ENCODE measurements around the gene POLR2I.
"Not testable (repeated sequence)": the region's sequence is repeated elsewhere in the genome, so short reads cannot be mapped to it uniquely, and the experiment has no call there.

Gene POLR2I

DNA sequence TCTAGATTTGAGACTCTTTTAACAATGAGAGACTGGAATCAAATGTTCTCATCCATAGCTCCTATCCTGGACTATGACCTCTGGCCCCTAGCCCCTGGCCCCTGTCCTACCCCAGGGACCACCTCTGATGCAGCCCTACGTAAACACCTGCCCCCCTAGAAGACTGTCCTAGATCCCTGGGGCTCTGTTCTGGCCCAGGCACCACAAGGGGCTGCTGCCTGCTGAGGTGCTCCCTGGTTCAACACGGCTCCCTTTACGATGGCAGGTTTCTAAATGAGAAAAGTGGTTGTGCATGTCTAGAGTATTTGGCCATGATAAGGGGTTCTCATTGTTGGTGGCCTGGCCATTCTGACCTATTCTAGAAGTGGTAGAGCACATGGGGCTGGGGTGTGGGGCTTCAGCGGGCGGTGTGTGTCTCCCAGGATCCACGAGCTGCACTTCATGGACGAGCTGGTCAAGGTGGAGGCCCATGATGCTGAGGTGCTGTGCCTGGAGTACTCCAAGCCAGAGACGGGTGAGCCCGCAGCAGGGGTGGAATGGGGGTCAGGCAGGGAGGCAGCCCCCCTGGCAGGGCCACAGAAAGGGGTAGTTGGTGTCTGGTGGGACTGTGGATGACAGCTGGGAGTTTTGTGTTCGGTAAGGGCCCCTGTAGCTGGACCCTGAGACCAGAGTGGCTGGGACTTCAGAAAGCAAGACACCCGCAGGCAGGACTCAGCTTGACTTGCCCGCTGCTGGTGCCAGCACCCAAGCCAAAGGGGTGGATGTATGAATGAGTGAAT, 30.3 kb downstream of the POLR2I start:
- no peak overlapping the region for H3K27ac Mint-ChIP-seq (ENCODE audit: low read depth)
- DNase-seq (ENCODE audit: low spot score in 2 of 2): no peak
- no peaks in the 10 kb centered on the region for H3K4me1 Mint-ChIP-seq
- H3K27me3 Mint-ChIP-seq: no peaks in the 10 kb centered on the region
- no peak overlapping the region for H3K4me3 Mint-ChIP-seq
- ATAC-seq (replicated peaks; ENCODE audit: extremely low read depth, poor library complexity, severe bottlenecking): no peak
- peaks cover 6% of the 10 kb centered on the region for H3K36me3 Mint-ChIP-seq (ENCODE audit: insufficient read depth)
- H3K9me3 Mint-ChIP-seq: no peaks in the 10 kb centered on the region

GRCh38 chr19:36082916-36083315, 31.8 kb downstream of the POLR2I start:
- ATAC-seq (replicated peaks; ENCODE audit: extremely low read depth, poor library complexity, severe bottlenecking) (no peak), DNase-seq (ENCODE audit: low spot score in 2 of 2) (no peak)
- no peak overlapping the region for H3K27ac Mint-ChIP-seq (ENCODE audit: low read depth)
- H3K4me1 Mint-ChIP-seq: no peaks in the 10 kb centered on the region
- no peak overlapping the region for H3K4me3 Mint-ChIP-seq
- no peaks in the 10 kb centered on the region for H3K9me3 Mint-ChIP-seq
- H3K27me3 Mint-ChIP-seq: no peaks in the 10 kb centered on the region
- peaks cover 6% of the 10 kb centered on the region for H3K36me3 Mint-ChIP-seq (ENCODE audit: insufficient read depth)

DNA sequence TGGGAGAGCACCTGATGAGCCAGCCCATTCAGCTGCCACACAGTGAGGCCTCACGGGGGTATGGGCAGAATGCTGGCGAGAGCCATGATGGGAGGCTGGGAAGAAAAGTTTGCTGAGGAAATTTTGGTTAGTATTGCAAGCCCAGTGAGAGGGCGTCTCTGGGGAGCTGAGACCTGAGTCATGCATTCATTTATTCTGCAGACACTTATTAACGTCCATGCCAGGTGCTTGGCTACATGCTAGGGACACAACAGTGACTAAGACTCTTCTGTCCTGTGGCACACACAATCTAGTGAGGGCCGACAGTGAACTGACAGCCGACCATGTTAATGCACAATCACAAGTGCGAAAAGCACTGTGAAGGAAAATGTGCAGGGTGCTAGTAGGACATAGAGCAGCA, 32.8 kb downstream of the POLR2I start:
- Mint-ChIP-seq H3K4me3 (no peak overlapping the region), H3K9me3 (no peaks in the 10 kb centered on the region), H3K4me1 (no peaks in the 10 kb centered on the region), H3K36me3 (ENCODE audit: insufficient read depth) (peaks cover 6% of the 10 kb centered on the region), H3K27ac (ENCODE audit: low read depth) (peak overlapping the region; percentile 19), H3K27me3 (no peaks in the 10 kb centered on the region)
- ATAC-seq (replicated peaks; ENCODE audit: extremely low read depth, poor library complexity, severe bottlenecking): no peak
- DNase-seq (ENCODE audit: low spot score in 2 of 2): no peak

DNA sequence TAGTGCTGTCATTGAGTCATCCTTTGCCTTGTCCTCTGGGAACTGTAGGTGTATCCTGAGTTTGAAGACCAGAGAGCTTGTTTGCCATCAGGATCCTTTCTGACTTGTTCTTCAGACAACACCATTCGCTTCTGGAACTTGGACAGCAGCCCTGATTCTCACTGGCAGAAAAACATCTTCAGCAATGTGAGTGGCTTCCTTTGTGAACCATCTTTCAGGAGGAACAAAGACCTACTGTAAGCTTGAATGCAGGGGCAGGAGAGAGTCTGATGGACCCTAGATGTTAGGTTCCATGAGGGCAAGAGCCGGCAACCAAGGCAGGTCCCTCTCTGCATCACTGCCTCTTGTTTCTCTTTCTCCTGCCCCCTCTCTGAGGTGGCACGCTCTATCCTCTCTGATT, 33.3 kb downstream of the POLR2I start:
- Mint-ChIP-seq H3K4me1 (no peaks in the 10 kb centered on the region), H3K36me3 (ENCODE audit: insufficient read depth) (peaks cover 6% of the 10 kb centered on the region), H3K9me3 (no peaks in the 10 kb centered on the region), H3K27ac (ENCODE audit: low read depth) (peak overlapping the region; percentile 19), H3K4me3 (no peak overlapping the region), H3K27me3 (no peaks in the 10 kb centered on the region)
- no peak for ATAC-seq (replicated peaks; ENCODE audit: extremely low read depth, poor library complexity, severe bottlenecking)
- DNase-seq (ENCODE audit: low spot score in 2 of 2): no peak

- no peak for ATAC-seq (replicated peaks; ENCODE audit: extremely low read depth, poor library complexity, severe bottlenecking)
- no peaks in the 10 kb centered on the region for H3K9me3 Mint-ChIP-seq
- H3K4me1 Mint-ChIP-seq: no peaks in the 10 kb centered on the region
- H3K36me3 Mint-ChIP-seq (ENCODE audit: insufficient read depth): peaks cover 6% of the 10 kb centered on the region
- DNase-seq (ENCODE audit: low spot score in 2 of 2): no peak
- no peak overlapping the region for H3K4me3 Mint-ChIP-seq
- no peak overlapping the region for H3K27ac Mint-ChIP-seq (ENCODE audit: low read depth)
- H3K27me3 Mint-ChIP-seq: no peaks in the 10 kb centered on the region
These were observed 35.2 kb downstream of the POLR2I start for GRCh38 chr19:36079389-36079945.

- no peaks in the 10 kb centered on the region for H3K27me3 Mint-ChIP-seq
- DNase-seq (ENCODE audit: low spot score in 2 of 2): no peak
- H3K4me1 Mint-ChIP-seq: no peaks in the 10 kb centered on the region
- no peak for ATAC-seq (replicated peaks; ENCODE audit: extremely low read depth, poor library complexity, severe bottlenecking)
- no peak overlapping the region for H3K4me3 Mint-ChIP-seq
- no peaks in the 10 kb centered on the region for H3K9me3 Mint-ChIP-seq
- no peaks in the 10 kb centered on the region for H3K36me3 Mint-ChIP-seq (ENCODE audit: insufficient read depth)
- H3K27ac Mint-ChIP-seq (ENCODE audit: low read depth): no peak overlapping the region
These were observed 41.4 kb downstream of the POLR2I start for GRCh38 chr19:36073121-36073876.

DNA sequence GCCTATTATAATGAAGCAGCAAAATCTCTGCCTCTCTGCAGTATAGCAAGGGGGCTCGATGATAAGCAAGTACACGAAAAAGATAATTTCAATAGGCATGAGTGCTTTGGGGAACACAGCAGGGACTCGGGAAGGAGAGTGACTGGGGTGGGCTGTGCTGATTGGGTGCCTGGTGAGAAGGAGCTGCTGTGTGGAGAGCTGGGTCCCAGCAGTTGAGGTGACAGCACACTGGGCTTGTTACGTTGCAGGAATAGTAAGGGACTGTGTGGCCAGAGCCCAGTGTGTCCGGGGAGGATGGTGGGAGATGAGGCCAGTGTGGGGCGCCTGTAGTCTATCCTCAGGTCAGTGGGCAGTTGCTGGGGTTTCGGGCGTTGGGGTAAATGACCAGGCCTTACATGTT, 42.6 kb downstream of the POLR2I start:
- Mint-ChIP-seq H3K27ac (ENCODE audit: low read depth) (no peak overlapping the region), H3K9me3 (no peaks in the 10 kb centered on the region), H3K36me3 (ENCODE audit: insufficient read depth) (no peaks in the 10 kb centered on the region), H3K4me1 (no peaks in the 10 kb centered on the region), H3K4me3 (no peak overlapping the region), H3K27me3 (no peaks in the 10 kb centered on the region)
- ATAC-seq (replicated peaks; ENCODE audit: extremely low read depth, poor library complexity, severe bottlenecking) (no peak), DNase-seq (ENCODE audit: low spot score in 2 of 2) (no peak)

DNA sequence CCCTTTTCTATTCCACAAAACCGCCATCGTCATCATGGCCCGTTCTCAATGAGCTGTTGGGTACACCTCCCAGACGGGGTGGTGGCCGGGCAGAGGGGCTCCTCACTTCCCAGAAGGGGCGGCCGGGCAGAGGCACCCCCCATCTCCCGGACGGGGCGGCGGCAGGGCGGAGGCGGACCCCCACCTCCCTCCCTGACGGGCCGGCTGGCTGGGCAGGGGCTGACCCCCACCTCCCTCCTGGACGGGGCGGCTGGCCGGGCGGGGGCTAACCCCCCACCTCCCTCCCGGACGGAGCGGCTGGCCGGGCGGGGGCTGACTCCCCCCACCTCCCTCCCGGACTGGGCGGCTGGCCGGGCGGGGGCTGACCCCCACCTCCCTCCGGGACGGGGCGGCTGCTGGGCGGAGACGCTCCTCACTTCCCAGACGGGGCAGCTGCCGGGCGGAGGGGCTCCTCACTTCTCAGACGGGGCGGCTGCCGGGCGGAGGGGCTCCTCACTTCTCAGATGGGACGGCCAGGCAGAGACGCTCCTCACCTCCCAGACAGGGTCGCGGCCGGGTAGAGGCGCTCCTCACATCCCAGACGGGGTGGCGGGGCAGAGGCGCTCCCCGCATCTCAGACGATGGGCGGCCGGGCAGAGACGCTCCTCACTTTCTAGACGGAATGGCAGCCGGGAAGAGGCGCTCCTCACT, 45.7 kb downstream of the POLR2I start:
- ATAC-seq (replicated peaks; ENCODE audit: extremely low read depth, poor library complexity, severe bottlenecking); H3K36me3 Mint-ChIP-seq (ENCODE audit: insufficient read depth); H3K4me1 Mint-ChIP-seq: not testable (repeated sequence)

GRCh38 chr19:36067681-36068080, 47.0 kb downstream of the POLR2I start:
- H3K27me3 Mint-ChIP-seq: no peaks in the 10 kb centered on the region
- no peak for DNase-seq (ENCODE audit: low spot score in 2 of 2)
- H3K4me3 Mint-ChIP-seq: no peak overlapping the region
- no peaks in the 10 kb centered on the region for H3K36me3 Mint-ChIP-seq (ENCODE audit: insufficient read depth)
- no peaks in the 10 kb centered on the region for H3K9me3 Mint-ChIP-seq
- no peaks in the 10 kb centered on the region for H3K4me1 Mint-ChIP-seq
- H3K27ac Mint-ChIP-seq (ENCODE audit: low read depth): no peak overlapping the region
- ATAC-seq (replicated peaks; ENCODE audit: extremely low read depth, poor library complexity, severe bottlenecking): no peak

More for the DNA sequence above, 45.7 kb downstream of the POLR2I start:
- H3K9me3 Mint-ChIP-seq; H3K27ac Mint-ChIP-seq (ENCODE audit: low read depth); H3K4me3 Mint-ChIP-seq; H3K27me3 Mint-ChIP-seq; DNase-seq (ENCODE audit: low spot score in 2 of 2): not testable (repeated sequence)

DNA sequence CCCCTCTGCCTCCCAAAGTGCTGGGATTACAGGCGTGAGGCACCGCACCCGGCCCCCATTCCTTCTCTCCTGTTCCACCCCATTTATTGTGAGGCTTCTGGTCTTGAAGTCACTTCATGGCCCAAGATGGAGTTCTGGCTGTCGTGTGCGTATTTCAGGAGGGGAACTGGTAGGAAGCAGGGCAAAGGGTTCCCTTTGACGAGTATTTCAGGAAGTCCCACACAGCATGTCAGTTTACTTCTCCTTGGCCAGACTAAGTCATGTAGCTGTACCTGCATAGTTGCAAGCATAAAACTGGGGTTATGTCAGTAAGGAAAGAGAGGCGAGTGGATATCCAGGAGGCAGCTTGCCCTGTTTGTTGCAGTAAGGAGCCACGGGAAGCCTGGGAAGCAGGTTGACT, 49.8 kb downstream of the POLR2I start:
- Mint-ChIP-seq H3K9me3 (no peaks in the 10 kb centered on the region), H3K4me1 (no peaks in the 10 kb centered on the region), H3K27ac (ENCODE audit: low read depth) (no peak overlapping the region), H3K36me3 (ENCODE audit: insufficient read depth) (peaks cover 3% of the 10 kb centered on the region), H3K27me3 (no peaks in the 10 kb centered on the region), H3K4me3 (no peak overlapping the region)
- DNase-seq (ENCODE audit: low spot score in 2 of 2) (no peak), ATAC-seq (replicated peaks; ENCODE audit: extremely low read depth, poor library complexity, severe bottlenecking) (no peak)

All from central memory CD8-positive, alpha-beta T cell (primary cell).